ENCODE results near the gene ABCC10. TPM values are rescaled to one million over a fixed set of nuclear protein-coding genes. Genes with fewer than 3 reads are reported as not detected.

Gene ABCC10
- polyA plus RNA-seq, 3 donors: 7.6 to 32.8 (median 10.2) TPM

- H3K27ac Mint-ChIP-seq: peak within 1 kb of the TSS; percentile 92 to 99 (median 97)
- H3K9me3 Mint-ChIP-seq: no peaks in the 10 kb centered on the region
- TF ChIP-seq CTCF (IDR thresholded peaks at IDR 0.05): no peak
- peak within 1 kb of the TSS; percentile 60 to 82 (median 69) for H3K4me3 ChIP-seq (replicated peaks in 1 of 3; ENCODE audit: low read depth in 2 of 3, low read length in 3 of 3)
- H4K20me1 ChIP-seq (ENCODE audit: insufficient read depth, low read length): no peaks in the 10 kb centered on the region
- peaks cover 14 to 18% of the 10 kb centered on the region in 2 donors for H3K4me1 ChIP-seq (ENCODE audit: control insufficient read depth in 1 of 2, insufficient read depth in 2 of 2, low read length in 2 of 2)
- peaks cover 49% of the 10 kb centered on the region for H3K79me2 ChIP-seq (ENCODE audit: insufficient read depth, low read length)
- DNase-seq: peak; percentile 83 to 91 (median 86)
- peak within 1 kb of the TSS; percentile 80 for H3K4me2 ChIP-seq (replicated peaks; ENCODE audit: extremely low read depth, low read length, poor library complexity, severe bottlenecking)
- peak within 1 kb of the TSS; percentile 88 to 93 for H3K4me3 Mint-ChIP-seq
- H3K9me3 ChIP-seq (replicated peaks in 1 of 2; ENCODE audit: control insufficient read depth in 1 of 2, insufficient read depth in 1 of 2, low read length in 2 of 2): no peaks in the 10 kb centered on the region
- peaks cover 0 to 2% (median 1%) of the 10 kb centered on the region in 3 donors for H3K27me3 Mint-ChIP-seq (ENCODE audit: low read depth in 3 of 3)
- peaks cover 25% of the 10 kb centered on the region for H3K4me1 Mint-ChIP-seq
- WGBS (ENCODE audit: insufficient coverage): under 1% methylated on average over 31 of the region's 34 CpGs
- H3K27me3 ChIP-seq (ENCODE audit: control insufficient read depth in 2 of 2, insufficient read depth in 2 of 2, low read length in 2 of 2): no peaks in the 10 kb centered on the region
- intact Hi-C loops (cut with micrococcal nuclease): no loop called here
- H3K27ac ChIP-seq (ENCODE audit: low read depth in 1 of 2, low read length in 2 of 2): peak within 1 kb of the TSS; percentile 62 to 96
- H2AFZ ChIP-seq (ENCODE audit: insufficient read depth, low read depth, low read length, poor library complexity, severe bottlenecking): peak within 1 kb of the TSS; percentile 82
- peaks cover 9 to 13% of the 10 kb centered on the region in 2 donors for H3K36me3 Mint-ChIP-seq
- H3K9ac ChIP-seq (ENCODE audit: insufficient read depth, low read length, poor library complexity, severe bottlenecking): peak within 1 kb of the TSS; percentile 95
- no peaks in the 10 kb centered on the region for H3K36me3 ChIP-seq (replicated peaks in 1 of 2; ENCODE audit: control insufficient read depth in 1 of 2, insufficient read depth in 2 of 2, low read length in 2 of 2)
Observed at GRCh38 chr6:43477235-43478007, 50.1 kb downstream of the ABCC10 start, which contains the start of gene TJAP1. Gene TJAP1, plus strand, starts transcription at chr6:43477570. Its CDS starts 21,432 bp downstream, at chr6:43499002.

- no peak for TF ChIP-seq CTCF (IDR thresholded peaks at IDR 0.05)
- Histone ChIP-seq H3K79me2 (ENCODE audit: insufficient read depth, low read length) (peaks cover 54% of the 10 kb centered on the region), H3K9ac (ENCODE audit: insufficient read depth, low read length, poor library complexity, severe bottlenecking) (peak overlapping the region; percentile 95), H3K9me3 (replicated peaks in 1 of 2; ENCODE audit: control insufficient read depth in 1 of 2, insufficient read depth in 1 of 2, low read length in 2 of 2) (no peaks in the 10 kb centered on the region), H3K4me2 (replicated peaks; ENCODE audit: extremely low read depth, low read length, poor library complexity, severe bottlenecking) (peak overlapping the region; percentile 80), H3K27me3 (ENCODE audit: control insufficient read depth in 2 of 2, insufficient read depth in 2 of 2, low read length in 2 of 2) (no peaks in the 10 kb centered on the region), H3K36me3 (replicated peaks in 1 of 2; ENCODE audit: control insufficient read depth in 1 of 2, insufficient read depth in 2 of 2, low read length in 2 of 2) (no peaks in the 10 kb centered on the region), H3K4me1 (ENCODE audit: control insufficient read depth in 1 of 2, insufficient read depth in 2 of 2, low read length in 2 of 2) (peaks cover 14 to 18% of the 10 kb centered on the region in 2 donors), H4K20me1 (ENCODE audit: insufficient read depth, low read length) (peaks cover under 1% of the 10 kb centered on the region), H3K4me3 (replicated peaks in 1 of 3; ENCODE audit: low read depth in 2 of 3, low read length in 3 of 3) (peak overlapping the region; percentile 60 to 82 (median 69)), H3K27ac (ENCODE audit: low read depth in 1 of 2, low read length in 2 of 2) (peak overlapping the region; percentile 62 to 96), H2AFZ (ENCODE audit: insufficient read depth, low read depth, low read length, poor library complexity, severe bottlenecking) (peak overlapping the region; percentile 82)
- intact Hi-C loops (cut with micrococcal nuclease): no loop called here
- Mint-ChIP-seq H3K27me3 (ENCODE audit: low read depth in 3 of 3) (peaks cover 0 to 1% (median 1%) of the 10 kb centered on the region in 3 donors), H3K27ac (peak overlapping the region; percentile 92 to 99 (median 97)), H3K4me3 (peak overlapping the region; percentile 88 to 93), H3K36me3 (peaks cover 9 to 13% of the 10 kb centered on the region in 2 donors), H3K4me1 (peaks cover 25% of the 10 kb centered on the region), H3K9me3 (no peaks in the 10 kb centered on the region)
- no CpG with 5 or more reads among the region's 3 CpGs for WGBS (ENCODE audit: insufficient coverage)
- no peak for DNase-seq
Observed at GRCh38 chr6:43478008-43478372, 50.6 kb downstream of the ABCC10 start.
